Measurements from ENCODE around the gene ALDH3A1. TPM values are rescaled to one million over a fixed set of nuclear protein-coding genes. Genes with fewer than 3 reads are reported as not detected.

Gene ALDH3A1
- total and polyA plus RNA-seq, 2 donors (not counting 3 experiments of a cell fraction or from before 2014, with no cell fraction given) = 0.11 to 1.2 TPM

- no peaks in the 10 kb centered on the region for H3K9me1 ChIP-seq (replicated peaks; ENCODE audit: control insufficient read depth, extremely low read depth, insufficient read depth, low read length)
- no peak overlapping the region for H3K4me3 ChIP-seq (replicated peaks in 1 of 3; ENCODE audit: insufficient read depth in 1 of 3, low read depth in 1 of 3, low read length in 3 of 3)
- dilution Hi-C loops (cut with MboI; ENCODE audit: extremely low pct_ligation_motif_present, low sequenced_read_pairs) (no loop called here), intact Hi-C loops (cut with micrococcal nuclease) (no loop called here)
- H3K27ac ChIP-seq (ENCODE audit: insufficient read depth, low read depth, low read length) = no peak overlapping the region
- no TSS peak for BruUV-seq (replicated peaks)
- no peak for DNase-seq (ENCODE audit: low read depth, low spot score)
- no peak overlapping the region for H3K9ac ChIP-seq (replicated peaks; ENCODE audit: extremely low read depth, insufficient read depth, low read length)
- no peak for FAIRE-seq
- no peaks in the 10 kb centered on the region for H3K27me3 ChIP-seq (ENCODE audit: control insufficient read depth in 2 of 2, insufficient read depth in 2 of 2, low read length in 2 of 2)
- H3K4me1 ChIP-seq (ENCODE audit: control insufficient read depth, extremely low read depth, insufficient read depth, low read length) = no peaks in the 10 kb centered on the region
- H3K79me2 ChIP-seq (ENCODE audit: control insufficient read depth, insufficient read depth, low read length) = no peaks in the 10 kb centered on the region
- CTCF ChIA-PET = interaction anchor here (1.1 kb wide), 1 partner anchor 12 kb away, joined by 3 read pairs; no protein-coding TSS in a partner anchor
- no peak overlapping the region for H3K4me2 ChIP-seq (ENCODE audit: insufficient read depth, low read length)
- no peak for TF ChIP-seq FOS (IDR thresholded peaks at IDR 0.05; ENCODE audit: borderline replicate concordance, insufficient read depth, low read length)
- no peak for TF ChIP-seq MAX (IDR thresholded peaks at IDR 0.05; ENCODE audit: insufficient read depth, insufficient read length)
- TF ChIP-seq EZH2 (IDR thresholded peaks at IDR 0.05; ENCODE audit: borderline replicate concordance, low read depth, low read length, severe bottlenecking) = no peak
- H3K36me3 ChIP-seq (ENCODE audit: control insufficient read depth in 2 of 2, extremely low read depth in 1 of 2, insufficient read depth in 2 of 2, low read length in 2 of 2) = no peaks in the 10 kb centered on the region
- H3K9me3 ChIP-seq (replicated peaks; ENCODE audit: control insufficient read depth, insufficient read depth, low read length) = no peaks in the 10 kb centered on the region
- POLR2A ChIA-PET = no interaction called here
- no peak overlapping the region for H2AFZ ChIP-seq (ENCODE audit: low read depth, low read length)
- no peaks in the 10 kb centered on the region for H4K20me1 ChIP-seq (replicated peaks; ENCODE audit: control insufficient read depth, extremely low read depth, insufficient read depth, low read length)
Measured at GRCh38 chr17:19709841-19710240, 38.3 kb downstream of the ALDH3A1 start.

- Histone ChIP-seq H3K4me2 (ENCODE audit: insufficient read depth, low read length) (no peak overlapping the region), H3K9ac (replicated peaks; ENCODE audit: extremely low read depth, insufficient read depth, low read length) (no peak overlapping the region), H2AFZ (ENCODE audit: low read depth, low read length) (no peak overlapping the region), H3K4me3 (replicated peaks in 1 of 3; ENCODE audit: insufficient read depth in 1 of 3, low read depth in 1 of 3, low read length in 3 of 3) (no peak overlapping the region), H4K20me1 (replicated peaks; ENCODE audit: control insufficient read depth, extremely low read depth, insufficient read depth, low read length) (no peaks in the 10 kb centered on the region), H3K9me1 (replicated peaks; ENCODE audit: control insufficient read depth, extremely low read depth, insufficient read depth, low read length) (no peaks in the 10 kb centered on the region), H3K27me3 (ENCODE audit: control insufficient read depth in 2 of 2, insufficient read depth in 2 of 2, low read length in 2 of 2) (no peaks in the 10 kb centered on the region), H3K9me3 (replicated peaks; ENCODE audit: control insufficient read depth, insufficient read depth, low read length) (no peaks in the 10 kb centered on the region), H3K4me1 (ENCODE audit: control insufficient read depth, extremely low read depth, insufficient read depth, low read length) (no peaks in the 10 kb centered on the region), H3K36me3 (ENCODE audit: control insufficient read depth in 2 of 2, extremely low read depth in 1 of 2, insufficient read depth in 2 of 2, low read length in 2 of 2) (no peaks in the 10 kb centered on the region), H3K27ac (ENCODE audit: insufficient read depth, low read depth, low read length) (no peak overlapping the region), H3K79me2 (ENCODE audit: control insufficient read depth, insufficient read depth, low read length) (no peaks in the 10 kb centered on the region)
- intact Hi-C loops (cut with micrococcal nuclease) (no loop called here), dilution Hi-C loops (cut with MboI; ENCODE audit: extremely low pct_ligation_motif_present, low sequenced_read_pairs) (no loop called here)
- CTCF ChIA-PET = no interaction called here
- POLR2A ChIA-PET = no interaction called here
- FAIRE-seq = no peak
- no peak for TF ChIP-seq CTCF (IDR thresholded peaks at IDR 0.05; ENCODE audit: extremely low read depth in 1 of 2, insufficient read depth in 1 of 2, low read depth in 1 of 2, low read length in 2 of 2)
- TF ChIP-seq GATA2 (IDR thresholded peaks at IDR 0.05; ENCODE audit: insufficient read depth, insufficient read length, low read depth, low read length) = no peak
- TF ChIP-seq EZH2 (IDR thresholded peaks at IDR 0.05; ENCODE audit: borderline replicate concordance, low read depth, low read length, severe bottlenecking) = no peak
- TF ChIP-seq FOS (IDR thresholded peaks at IDR 0.05; ENCODE audit: borderline replicate concordance, insufficient read depth, low read length) = no peak
- TF ChIP-seq MAX (IDR thresholded peaks at IDR 0.05; ENCODE audit: insufficient read depth, insufficient read length) = no peak
- TF ChIP-seq POLR2A (IDR thresholded peaks at IDR 0.05; ENCODE audit: low read depth, low read length) = no peak
- no peak for TF ChIP-seq POLR2AphosphoS5 (IDR thresholded peaks at IDR 0.05; ENCODE audit: insufficient read depth, low read depth, low read length)
- no peak for TF ChIP-seq MYC (IDR thresholded peaks at IDR 0.05; ENCODE audit: low read depth, low read length)
- no TSS peak for BruUV-seq (replicated peaks)
- no peak for DNase-seq (ENCODE audit: low read depth, low spot score)
Measured at GRCh38 chr17:19708431-19709175, 39.5 kb downstream of the ALDH3A1 start.

All from endothelial cell of umbilical vein (primary cell).